ENCODE results near the gene SULF2. TPM values are rescaled to one million over a fixed set of nuclear protein-coding genes. Genes with fewer than 3 reads are reported as not detected.

Gene SULF2
- total RNA-seq, 1 donor from 2014 or later: 79.2 TPM

DNA sequence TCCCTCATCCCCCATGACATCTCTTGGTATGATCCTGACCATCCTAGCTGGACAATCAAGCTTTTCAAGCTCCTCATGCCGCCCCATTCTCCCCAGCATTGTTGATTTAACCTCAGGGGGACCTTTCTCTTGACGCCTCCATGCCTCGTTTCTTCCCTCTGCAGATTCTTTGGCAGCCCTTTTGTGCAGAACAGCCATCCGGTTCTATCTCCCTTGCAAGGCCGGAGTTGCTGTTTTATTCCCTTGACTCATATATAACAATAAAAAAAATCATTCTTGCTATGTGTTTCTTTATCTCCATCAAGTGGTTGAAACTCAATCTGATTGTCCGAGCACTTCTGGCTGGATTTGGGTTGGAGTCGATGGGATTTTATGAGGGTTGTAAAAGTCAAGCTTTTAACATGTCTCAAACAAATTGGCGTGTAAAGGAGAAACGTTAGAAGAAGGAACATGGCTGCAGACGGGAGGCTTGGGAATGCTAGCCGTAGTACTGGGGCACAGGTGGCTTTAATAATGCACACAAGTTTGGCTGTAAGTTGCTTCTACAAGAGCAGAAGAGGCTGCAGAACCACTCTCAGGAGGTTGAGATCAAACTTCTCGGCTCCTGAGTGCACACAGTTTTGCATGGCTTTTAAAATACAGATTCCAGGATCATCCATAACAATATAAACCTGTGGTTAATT, 3.9 kb upstream of the SULF2 start:
- peak; percentile 31 for ATAC-seq

GRCh38 chr20:47788741-47789080, 3.4 kb upstream of the SULF2 start:
- no peak for ATAC-seq
- intact Hi-C loops (cut with DNase I): no loop called here
- DNase-seq (ENCODE audit: low spot score): no peak

More for the DNA sequence above, 3.9 kb upstream of the SULF2 start:
- DNase-seq (ENCODE audit: low spot score): no peak
- intact Hi-C loops (cut with DNase I): no loop called here

DNA sequence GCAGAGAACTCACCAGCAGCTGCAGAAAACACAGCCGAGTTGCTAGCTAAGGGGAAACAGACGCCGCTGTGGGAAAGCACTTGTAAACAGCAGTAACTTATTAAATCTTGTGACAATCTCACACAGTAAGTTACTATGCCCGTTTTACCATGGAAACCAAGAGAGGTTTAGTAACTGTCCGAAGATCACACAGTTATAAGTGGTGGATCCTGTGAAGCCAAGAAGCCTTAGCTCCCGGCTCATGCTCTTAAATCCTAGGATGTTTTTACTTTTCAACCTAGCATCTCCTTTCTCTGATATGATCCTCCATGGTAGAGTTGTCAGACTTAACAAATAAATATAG, 1.5 kb upstream of the SULF2 start:
- intact Hi-C loops (cut with DNase I): no loop called here
- DNase-seq (ENCODE audit: low spot score) (no peak), ATAC-seq (peak; percentile 9)

DNA sequence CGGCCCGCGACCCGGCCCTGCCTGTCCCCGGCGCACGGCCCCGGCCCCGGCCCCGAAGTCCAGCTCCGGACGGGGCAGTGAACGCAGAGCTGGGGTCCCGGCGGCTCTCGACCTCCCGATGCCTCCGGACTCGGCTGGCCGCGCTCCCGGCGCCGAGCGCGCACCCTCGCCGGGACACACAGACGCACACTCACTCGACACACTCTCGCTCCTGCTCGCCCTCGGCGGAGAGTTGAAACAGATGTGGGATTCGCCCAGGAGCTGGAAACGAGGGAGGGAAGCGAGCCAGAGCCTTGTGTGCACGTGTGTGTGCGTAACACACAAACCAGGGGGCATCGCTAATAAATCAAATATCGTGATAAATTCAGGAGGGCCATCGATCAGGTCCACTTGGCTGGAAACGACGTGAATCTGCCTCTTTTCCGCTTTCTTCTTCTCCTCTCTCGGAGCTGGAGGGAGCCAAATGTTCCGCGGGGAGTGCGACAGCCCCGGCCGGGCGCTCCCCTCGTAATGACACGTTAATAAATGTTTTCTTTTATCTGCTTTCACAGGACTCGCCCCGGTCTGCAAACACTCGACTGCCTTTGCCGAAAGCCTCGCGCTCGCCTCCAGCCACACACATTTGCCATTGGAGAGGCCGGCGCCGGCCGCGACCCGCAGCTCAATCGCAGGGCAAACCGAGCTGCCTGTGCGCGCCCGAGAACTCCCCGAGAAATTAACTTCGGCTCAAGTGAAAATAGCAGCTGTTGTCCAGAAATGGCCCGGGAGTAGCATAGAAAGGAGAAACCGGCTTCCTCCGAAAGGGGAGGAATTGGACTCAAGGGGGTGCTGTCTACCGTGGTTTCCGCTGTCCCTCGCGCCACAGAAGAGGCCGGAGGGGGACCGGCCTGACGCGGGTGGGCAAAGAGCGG, 828 bp upstream of the SULF2 start:
- intact Hi-C loops (cut with DNase I): no loop called here
- DNase-seq (ENCODE audit: low spot score) (peak; percentile 75), ATAC-seq (peak; percentile 87)

DNA sequence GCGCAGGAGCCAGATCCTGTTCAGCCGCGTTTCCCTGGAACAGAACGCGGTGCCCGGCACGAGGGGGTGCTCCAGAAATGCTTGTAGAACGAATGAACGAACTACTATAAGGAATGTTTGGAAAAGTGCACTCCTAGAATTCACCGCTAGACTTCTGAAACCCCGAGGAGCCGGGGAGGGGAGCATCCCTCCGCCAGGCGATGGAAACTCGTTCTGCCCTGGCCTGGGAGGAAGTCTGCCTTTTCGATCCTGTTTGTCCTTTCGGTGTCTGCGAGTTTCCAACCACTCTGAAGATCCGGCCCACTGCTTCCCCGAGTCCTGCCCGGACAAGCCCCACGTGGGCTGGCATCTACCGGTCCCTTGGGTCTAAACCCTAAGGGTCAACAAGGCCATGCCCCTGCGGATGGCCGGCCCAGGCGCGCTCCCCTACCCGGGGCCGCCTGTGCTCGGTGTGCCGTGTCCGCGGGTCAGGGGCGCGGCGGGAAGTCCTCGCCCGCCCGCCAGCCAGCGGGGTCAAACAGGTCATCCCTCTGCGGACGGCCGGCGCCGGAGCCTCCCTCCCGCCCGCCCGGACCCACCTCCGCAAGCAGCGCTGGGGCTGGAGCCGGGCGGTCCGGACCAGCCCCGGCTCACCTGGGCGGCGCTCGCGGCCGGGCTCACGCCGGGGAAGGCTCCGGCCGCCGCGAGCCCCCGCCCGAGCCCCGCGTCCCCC, 526 bp downstream of the SULF2 start:
- intact Hi-C loops (cut with DNase I): no loop called here
- ATAC-seq (peak; percentile 20), DNase-seq (ENCODE audit: low spot score) (no peak)

DNA sequence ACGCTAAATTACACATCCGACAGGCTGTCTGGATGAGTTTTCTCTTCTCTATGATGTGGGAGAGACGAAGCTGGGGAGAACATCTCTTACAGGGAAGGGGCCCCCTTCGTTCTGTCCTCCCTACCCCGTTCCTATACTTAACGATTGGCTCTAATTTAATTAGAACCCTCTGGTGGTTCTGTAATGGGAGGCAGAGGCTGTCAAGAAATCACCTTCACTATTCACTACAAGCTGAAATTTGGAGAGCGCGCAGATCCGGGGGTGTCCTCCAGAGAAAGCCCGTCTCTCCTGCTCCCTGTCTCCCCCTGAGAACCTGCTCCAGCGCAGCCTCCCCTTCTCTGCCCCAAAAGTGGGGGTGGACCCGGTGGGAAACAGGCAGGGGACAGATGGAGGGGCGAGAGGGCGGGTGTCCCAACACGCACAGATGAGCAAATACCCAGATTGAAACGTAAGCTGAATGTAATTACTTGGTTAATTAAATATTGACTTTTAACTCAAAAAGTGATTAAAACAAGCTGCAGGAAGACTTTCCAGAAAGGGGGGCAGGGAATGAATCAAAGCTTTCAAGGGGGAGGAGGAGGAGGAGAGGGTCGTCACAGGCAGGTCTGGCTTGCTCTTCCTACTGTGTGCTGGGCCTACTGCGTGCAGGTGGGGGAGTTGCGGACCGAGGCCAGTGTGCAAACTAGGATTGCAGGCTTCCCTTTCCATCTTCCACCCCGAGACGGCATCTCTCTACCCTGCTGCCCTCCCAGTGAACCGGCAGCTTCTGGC, 1.3 kb downstream of the SULF2 start:
- intact Hi-C loops (cut with DNase I): no loop called here
- DNase-seq (ENCODE audit: low spot score) (no peak), ATAC-seq (no peak)

GRCh38 chr20:47782920-47783552, 2.2 kb downstream of the SULF2 start:
- intact Hi-C loops (cut with DNase I): no loop called here
- ATAC-seq: no peak
- no peak for DNase-seq (ENCODE audit: low spot score)

DNA sequence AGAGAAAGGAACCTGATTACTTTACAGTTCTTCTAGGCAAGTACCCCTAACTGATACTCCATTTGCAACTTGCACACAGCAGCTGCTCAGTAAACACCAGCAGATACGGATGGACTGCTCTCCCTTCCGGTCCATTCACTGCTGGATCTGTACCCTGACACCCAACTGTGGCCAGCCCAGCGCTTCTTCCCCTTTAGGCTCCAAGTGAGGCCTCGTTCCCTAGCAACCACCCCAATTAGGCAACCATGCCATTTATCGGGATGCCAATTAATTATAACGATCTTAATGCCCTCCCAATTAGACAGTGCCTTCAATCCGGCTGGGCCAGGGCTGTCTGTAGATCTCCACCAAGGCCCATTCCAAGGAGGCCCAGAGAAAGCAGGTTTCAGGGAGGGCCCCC, 3.2 kb downstream of the SULF2 start:
- DNase-seq (ENCODE audit: low spot score): no peak
- intact Hi-C loops (cut with DNase I): no loop called here
- ATAC-seq: no peak

GRCh38 chr20:47781632-47782031, 3.6 kb downstream of the SULF2 start:
- DNase-seq (ENCODE audit: low spot score) (no peak), ATAC-seq (no peak)
- intact Hi-C loops (cut with DNase I): no loop called here

GRCh38 chr20:47780720-47781389, 4.4 kb downstream of the SULF2 start:
- ATAC-seq (no peak), DNase-seq (ENCODE audit: low spot score) (no peak)
- intact Hi-C loops (cut with DNase I): no loop called here

DNA sequence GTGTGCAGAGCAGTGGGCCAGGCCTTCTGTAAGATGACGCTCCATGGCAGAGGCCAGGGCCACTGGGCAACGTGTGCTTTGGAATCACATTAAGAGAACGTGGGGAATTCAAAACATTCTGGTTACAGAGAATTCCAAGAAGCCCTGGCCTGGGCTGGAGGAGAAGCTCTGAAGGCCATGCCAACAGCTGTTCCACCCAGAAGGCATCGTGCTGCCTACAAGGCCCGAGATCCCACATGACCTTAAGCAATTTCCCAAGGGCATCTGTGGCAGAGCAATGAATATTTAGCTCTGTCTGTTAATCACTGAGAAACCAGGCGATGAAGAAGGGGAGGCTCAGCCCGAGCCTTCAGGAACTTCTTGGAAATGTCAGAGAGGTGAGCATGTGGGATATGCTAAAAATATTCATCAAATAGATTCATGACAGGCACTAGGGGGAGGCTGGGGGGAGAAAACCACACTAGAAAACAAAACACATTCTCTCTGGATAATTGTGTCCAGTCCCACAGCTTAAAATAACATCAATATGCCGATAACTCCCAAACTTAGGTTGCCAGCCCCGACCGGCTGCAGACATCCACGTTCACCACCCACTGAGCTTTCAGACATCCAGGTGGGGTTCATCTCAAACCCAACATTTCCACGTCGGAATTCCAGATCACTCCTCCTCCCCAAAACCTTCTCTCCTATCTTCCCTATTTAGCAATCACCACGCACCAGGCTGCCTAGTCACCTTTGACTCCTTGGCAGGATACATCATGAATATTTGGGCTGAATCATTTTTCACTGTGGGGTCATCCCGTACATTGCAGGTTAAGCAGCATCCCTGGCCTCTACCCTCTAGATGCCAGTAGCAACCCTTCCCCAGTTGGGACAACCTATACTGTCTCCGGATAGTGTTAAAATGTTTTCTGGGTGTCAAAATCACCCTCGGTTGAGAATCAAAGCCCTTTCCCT, 6.6 kb downstream of the SULF2 start:
- intact Hi-C loops (cut with DNase I): no loop called here
- no peak for DNase-seq (ENCODE audit: low spot score)
- ATAC-seq: no peak

- ATAC-seq (no peak), DNase-seq (ENCODE audit: low spot score) (no peak)
- intact Hi-C loops (cut with DNase I): no loop called here
Measured at GRCh38 chr20:47777220-47777619, 8.1 kb downstream of the SULF2 start.

DNA sequence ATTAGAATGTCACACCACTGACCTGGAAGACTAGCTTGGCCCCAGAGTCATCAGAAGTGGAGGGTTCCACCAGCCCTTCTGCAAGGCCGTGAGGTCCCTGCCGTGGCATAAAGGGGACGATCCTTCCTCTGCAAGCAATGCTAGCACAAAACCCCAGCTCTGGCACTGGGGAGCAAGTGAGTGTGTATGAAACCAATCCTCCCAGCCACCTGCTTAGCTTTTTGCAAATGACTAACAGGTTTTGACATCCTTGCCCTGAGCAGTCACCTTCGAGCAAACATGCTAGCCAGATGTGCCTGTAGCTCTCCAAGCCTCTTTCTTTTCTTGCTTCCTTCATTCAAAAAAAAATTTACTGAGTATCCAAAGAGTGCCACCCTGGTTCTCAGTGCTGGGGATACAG, 8.6 kb downstream of the SULF2 start:
- ATAC-seq (no peak), DNase-seq (ENCODE audit: low spot score) (no peak)
- intact Hi-C loops (cut with DNase I): no loop called here

DNA sequence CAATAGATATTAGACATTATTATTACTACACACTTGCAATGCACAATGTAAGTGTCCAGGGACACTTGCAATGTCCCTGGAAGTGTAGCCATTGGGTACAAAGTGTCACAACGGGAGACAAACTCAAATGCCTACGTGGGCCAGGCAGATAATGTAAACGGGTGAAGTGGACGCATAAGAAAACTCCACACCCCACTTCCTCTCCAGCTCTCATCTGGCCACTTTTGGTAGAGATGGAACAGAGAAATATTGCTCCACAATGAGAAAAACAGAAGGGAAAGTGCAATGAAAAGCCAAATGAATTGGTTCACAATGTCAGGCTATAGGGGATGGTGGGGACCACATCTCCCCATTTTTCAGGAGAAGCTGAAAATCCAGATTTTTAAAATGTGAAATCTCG, 9.4 kb downstream of the SULF2 start:
- ATAC-seq (no peak), DNase-seq (ENCODE audit: low spot score) (no peak)
- intact Hi-C loops (cut with DNase I): no loop called here

DNA sequence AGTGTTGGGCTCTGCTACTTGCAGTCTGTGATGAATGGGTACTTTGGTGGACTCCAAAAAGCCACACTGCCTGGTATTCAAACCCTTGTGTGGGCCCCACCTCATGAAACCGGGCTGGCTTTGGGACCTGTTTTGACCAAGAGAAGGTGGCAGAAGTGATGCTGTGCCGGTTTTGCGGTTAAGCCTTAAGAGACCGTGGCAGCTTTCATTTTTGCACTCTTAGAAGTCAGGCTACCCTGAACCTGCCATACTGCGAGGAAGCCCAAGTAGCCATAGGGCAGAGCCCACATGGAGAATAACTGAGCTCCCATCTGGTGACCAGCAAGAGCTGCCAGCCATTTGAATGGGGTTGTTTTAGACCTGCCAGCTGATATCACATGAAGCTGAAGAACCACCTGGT, 10.2 kb downstream of the SULF2 start:
- intact Hi-C loops (cut with DNase I): no loop called here
- no peak for DNase-seq (ENCODE audit: low spot score)
- ATAC-seq: no peak

DNA sequence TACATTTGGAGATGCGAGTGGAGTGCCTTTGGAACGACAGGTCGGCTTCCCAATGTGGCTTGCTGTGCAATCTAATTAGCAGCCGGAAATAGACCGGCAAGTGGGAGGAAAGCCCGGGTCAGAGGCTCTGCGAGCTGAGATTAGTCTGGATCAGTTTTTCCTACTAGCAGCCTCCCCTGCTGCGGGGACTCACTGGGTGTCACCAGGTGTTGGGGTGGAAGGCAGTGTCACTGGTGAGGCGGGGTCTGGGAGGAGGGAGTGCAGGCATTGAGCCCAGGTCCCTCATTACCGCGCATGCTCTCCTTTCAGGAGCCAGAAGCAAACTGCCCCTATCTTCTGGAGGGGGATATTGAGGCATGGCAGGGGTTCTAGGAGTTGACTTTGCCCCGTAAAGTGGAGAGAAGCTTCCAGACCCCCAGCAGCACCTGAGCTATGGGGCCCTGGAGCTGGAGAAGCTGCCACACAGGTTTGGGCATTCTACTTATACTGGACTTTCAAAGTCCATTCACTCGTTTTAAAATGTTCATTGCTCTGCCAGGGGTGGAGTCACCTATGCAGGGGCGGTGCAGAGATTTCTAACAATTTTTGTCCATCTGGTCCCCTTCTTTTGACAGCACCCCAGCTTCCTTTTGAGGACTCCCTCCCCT, 11.0 kb downstream of the SULF2 start:
- ATAC-seq (no peak), DNase-seq (ENCODE audit: low spot score) (no peak)
- intact Hi-C loops (cut with DNase I): no loop called here

DNA sequence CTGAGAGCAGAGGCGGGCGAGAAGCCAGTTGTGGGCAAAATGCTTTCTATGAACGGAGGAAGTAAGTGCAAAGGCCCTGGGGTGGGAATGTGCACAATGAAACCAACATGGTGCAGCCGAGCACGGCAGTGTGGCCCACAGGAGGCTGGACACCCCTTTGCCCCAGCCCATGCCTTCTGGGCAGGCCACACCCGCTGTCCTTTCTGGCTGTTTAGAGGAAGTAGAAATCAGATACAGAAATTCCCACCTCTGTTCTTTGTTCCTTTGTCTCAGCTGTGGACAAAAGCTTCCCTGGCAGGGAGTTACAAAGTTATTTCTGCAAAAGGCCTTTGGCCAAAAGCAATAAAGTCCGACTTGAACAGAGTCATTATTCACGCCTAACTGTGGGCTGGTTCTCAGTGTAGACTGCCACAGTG, 11.9 kb downstream of the SULF2 start:
- ATAC-seq (peak; percentile 39), DNase-seq (ENCODE audit: low spot score) (no peak)
- intact Hi-C loops (cut with DNase I): no loop called here
